ENCODE data around the gene C6orf136.
"Not testable (repeated sequence)": the region's sequence is repeated elsewhere in the genome, so short reads cannot be mapped to it uniquely, and the experiment has no call there.

Gene C6orf136

DNA sequence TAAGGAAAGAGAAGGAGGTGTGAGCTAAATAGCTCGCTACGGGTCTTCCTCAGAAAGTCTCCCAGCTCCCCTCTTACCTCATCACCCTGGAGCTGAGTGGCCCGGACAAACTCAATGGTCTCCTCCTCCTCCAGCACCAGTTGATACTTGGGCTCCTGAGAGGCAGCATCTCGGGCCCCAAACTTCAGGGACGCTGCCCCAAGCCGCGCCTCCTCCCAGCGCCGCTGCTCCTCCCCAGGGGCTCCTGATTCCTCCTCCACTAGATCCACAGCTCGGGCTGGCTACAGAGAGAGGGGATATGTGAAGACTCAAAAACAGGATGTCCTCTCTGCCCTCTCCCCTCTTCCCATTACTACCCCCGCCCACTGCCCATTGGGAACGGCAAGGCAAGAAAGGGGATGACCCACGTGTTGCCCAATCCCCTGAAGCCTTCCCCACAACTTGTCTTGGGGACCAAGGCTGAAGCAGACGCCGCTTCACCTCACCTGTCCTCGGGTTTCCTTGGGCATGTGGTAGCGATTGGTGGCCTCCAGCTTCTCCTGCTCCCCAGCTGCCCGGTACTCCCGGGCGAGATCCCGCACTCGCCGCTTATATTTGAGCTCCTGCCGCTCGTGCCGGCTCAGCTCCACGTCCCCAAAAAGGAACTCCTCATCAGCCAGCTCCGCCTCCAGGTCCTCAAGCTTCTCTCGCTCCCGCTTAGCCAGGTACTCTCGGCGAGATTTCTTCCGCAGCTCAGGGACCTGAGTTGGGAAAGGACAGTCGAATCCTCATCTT, 18.2 kb downstream of the C6orf136 start:
- DNase-seq, result no peak

DNA sequence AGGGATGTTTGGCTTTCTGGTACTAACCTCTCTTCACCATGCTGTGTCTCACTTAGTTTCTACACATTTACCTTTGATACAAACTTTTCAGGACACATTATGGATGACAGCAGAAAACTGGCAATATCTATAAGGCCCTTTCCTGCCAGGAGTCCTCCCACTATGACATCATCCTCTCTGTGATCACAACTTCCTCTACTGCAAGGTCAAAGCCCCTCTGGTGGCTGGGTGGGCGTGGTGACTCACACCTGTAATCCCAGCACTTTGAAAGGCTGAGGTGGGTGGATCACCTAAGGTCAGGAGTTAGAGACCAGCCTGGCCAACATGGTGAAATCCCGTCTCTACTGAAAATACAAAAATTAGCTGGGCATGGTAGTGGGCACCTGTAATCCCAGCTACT, 19.4 kb downstream of the C6orf136 start:
- DNase-seq, result not testable (repeated sequence)

DNA sequence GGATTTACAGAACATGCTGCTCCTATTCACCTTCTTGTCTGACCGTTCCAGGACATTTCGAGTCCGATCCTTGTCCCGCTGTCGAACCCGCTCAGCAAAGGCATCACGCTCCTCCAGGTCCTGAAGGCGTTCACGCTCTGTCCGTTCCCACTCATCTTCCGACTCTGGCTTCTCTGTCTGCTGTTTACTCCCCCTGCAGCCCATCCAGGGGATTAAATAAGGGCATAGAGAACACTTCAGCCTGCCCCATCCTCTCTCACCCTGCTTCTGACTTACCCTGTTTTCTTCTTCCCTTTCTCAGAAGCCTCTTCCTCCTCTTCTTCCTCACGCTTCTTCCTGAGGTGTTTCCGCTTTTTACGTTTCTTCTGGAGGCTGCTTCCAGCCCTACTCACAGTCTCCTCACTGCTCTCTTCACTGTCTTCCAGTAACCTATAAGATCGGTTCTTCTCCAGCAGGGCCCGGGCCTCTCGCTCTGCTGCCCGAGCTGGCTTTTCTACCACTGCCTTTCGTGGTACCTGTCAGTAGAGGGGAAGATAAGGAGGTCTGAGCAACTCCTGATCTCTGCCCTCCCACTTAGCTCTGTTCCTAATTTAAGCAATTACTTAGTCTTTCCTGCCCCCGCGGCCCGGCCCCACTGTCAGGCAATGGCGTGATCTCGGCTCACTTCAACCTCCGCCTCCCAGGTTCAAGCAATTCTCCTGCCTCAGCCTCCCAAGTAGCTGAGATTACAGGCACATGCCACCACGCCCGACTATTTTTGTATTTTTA, 24.0 kb downstream of the C6orf136 start:
- no peak for DNase-seq

DNA sequence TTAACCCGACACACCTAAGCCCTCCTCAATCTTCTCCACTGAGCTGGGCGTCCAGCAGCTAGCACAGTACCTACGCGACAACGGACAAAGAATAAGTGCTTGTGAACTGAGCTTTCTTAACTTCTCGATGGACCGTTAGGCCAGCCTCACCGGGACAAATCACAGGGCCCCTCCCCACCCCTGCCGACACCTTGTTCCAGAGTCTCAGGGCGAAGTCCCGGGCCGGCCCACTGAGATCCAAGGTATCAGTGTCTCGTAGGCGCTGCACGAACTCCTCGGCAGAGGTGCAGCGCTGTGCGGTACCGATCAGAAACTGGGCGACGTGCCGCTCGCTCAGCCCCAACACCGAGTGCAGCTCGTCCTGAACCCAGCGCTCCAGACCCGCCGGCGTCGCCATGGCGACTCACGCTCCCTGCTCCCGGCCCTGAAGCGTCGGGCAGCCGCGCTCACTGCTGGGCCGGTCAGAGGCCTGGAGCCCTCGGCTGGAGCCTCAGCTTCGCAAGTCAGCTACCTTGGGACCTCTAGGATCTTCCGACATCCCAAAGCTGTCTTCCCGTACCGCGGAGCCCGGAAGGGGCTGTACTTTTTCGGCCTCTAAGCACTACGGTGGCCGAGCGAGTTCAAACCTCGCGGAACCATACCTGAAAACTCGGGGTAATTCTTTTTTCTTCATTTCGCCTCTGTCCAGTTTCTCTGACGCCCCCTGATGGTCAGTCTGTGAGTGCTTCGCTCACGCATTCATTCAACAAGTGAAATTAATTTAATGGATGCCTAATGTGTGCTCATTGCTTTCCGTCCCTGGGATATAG, 25.7 kb downstream of the C6orf136 start, which contains the start of gene DHX16:
Gene DHX16, minus strand, starts transcription at position 562 of the 809 bp plus-strand sequence. Its CDS starts 165 bp downstream, at position 397.
- DNase-seq, result peak; percentile 90

- no peak for DNase-seq
Measured at GRCh38 chr6:30676660-30677285, 29.8 kb downstream of the C6orf136 start.

- DNase-seq, result peak; percentile 15
Measured at GRCh38 chr6:30678964-30679726, 32.2 kb downstream of the C6orf136 start.

DNA sequence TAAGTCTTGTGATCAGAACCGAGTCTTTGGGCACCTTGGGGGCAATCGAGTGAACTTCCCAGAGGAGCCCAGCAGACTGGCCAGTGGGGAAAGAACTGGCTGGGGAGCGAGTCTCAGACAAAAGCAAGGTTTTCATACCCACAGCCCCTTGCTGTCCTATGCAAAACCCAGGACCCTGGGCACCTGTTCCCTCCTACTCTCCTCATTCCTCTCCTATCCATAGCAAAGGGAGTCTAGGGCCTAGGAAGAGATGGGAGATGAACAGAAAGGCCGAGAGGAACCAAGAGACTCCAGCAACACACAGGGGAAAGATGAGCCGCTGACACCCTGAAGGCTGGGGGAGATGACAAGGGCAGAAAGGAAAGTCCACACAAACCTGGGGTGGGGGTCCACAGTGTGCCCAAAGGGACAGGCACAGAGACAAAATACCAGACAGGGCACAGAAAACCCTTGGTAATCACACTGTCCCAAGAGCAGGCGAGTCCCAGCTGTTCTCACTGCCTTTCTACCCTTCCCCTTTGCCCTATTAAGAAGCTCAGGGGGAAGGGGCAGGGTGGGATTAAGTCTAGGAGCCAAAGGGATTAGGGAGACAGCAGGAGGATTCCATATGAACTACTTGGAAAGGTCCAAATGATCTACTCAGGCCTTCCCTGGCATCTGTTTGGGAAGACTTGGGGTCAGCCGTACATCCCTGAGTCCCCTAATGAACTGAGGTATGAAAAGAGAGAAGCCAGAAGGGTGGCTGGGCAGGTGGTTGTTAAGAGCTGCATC, 33.0 kb downstream of the C6orf136 start:
- no peak for DNase-seq

- no peak for DNase-seq
Measured at GRCh38 chr6:30681766-30682142, 34.8 kb downstream of the C6orf136 start.

- no peak for DNase-seq
Measured at GRCh38 chr6:30682143-30683117, 35.5 kb downstream of the C6orf136 start.

DNA sequence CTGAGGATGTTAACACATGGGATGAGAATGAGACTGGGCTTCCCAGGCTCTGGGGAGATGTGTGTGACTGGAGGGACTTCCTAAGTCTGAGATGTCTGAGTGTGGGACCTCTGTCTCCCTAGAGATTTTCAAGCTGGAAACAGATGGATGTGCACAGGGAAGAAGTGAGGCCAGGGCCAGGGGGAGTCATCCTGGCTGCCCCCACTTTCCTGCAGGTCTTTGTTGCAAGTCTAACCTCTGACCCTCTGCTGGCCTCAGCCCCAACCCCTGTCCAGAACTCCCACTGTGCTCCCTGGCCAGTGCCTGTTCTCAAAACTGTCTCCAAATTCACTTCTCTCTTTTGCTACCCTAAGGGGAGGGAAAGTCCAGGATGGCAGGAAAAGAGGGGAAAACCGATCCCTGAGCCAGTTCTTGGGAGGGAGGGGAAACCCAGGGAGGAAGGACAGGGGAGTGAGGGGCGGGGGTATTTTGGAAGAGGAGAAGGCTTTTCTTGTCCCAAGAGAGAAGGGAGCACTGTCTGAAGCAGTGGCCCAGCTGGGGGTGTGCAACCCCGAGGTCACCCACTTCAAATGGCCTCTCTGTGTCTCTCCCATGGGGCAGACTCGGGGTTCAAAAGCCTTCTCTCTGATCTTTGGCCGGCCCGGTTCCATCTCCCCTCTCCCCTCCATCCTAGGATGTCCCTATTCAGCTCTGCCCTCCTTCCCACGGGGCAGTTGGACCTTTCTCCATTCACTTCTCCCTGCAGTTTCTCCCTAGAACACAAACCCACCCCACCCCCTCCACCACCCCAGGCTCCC, 36.4 kb downstream of the C6orf136 start:
- no peak for DNase-seq

DNA sequence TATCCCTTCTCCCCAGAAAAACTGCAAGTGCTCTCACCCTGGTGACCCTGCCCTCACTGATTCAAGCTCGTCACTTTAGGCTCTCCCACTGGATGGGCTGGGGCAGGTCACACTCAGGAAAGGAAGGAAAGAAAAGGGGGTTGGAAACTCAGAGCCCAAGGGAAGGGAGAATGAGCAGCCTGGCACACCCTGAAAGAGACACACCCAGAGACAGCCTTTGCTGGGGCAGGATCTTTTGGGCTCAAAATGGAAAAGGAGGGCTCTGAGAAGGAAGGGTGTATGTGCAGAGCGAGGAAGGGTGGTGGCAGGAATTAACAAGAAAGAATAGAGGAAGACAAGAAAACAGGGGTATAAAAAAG, 37.0 kb downstream of the C6orf136 start:
- DNase-seq, result no peak

GRCh38 chr6:30684386-30685156, 37.6 kb downstream of the C6orf136 start:
- no peak for DNase-seq

GRCh38 chr6:30685157-30686008, 38.5 kb downstream of the C6orf136 start:
- DNase-seq, result no peak

DNA sequence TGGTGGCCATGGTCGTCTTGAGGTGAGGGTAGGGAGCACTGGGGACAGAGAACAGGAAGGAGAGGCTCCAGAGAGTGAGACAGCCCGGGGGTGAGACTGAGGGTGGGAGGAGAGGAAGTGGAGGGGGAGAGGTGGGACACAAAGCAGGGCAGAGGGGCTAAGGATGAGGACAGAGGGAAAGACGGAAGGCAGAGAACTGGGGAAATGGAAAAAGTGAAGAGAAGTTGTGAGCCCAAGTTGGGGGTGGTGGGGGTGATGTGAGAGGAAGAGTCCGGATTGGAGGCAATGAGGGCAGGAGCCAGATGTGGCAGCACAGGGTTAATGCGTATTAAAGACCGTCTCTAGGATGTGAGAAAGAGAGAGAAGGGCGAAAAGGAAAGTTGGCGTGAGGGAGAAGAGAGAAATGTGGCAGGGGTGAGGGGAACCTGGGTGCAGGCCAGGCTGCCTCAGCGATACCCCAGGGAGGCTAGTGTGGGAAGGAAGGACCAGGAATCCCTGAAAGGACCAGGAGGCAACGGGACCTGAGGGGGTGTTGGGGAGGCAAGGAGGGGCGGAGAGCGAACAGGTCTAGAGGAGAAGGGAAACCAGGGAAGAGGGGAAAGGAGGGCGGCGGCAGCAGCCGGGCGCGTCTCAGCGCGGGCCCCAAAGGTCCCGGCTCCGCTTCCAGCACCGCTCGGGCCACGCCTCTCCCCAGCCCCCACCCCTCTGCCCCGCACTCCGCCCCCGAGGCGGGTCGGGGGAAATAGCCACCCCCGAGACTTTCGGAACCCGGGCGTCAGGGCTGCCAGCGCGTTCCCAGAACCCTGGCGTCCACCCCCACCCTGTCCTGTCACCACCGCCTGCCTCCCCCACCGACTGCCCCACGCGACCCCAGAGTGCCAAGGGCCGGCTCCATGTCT, 39.3 kb downstream of the C6orf136 start, which contains the start of gene PPP1R18:
Gene PPP1R18, minus strand, starts transcription at position 637 of the 899 bp plus-strand sequence. Its CDS starts 627 bp downstream, at position 10.
- DNase-seq, result no peak

DNA sequence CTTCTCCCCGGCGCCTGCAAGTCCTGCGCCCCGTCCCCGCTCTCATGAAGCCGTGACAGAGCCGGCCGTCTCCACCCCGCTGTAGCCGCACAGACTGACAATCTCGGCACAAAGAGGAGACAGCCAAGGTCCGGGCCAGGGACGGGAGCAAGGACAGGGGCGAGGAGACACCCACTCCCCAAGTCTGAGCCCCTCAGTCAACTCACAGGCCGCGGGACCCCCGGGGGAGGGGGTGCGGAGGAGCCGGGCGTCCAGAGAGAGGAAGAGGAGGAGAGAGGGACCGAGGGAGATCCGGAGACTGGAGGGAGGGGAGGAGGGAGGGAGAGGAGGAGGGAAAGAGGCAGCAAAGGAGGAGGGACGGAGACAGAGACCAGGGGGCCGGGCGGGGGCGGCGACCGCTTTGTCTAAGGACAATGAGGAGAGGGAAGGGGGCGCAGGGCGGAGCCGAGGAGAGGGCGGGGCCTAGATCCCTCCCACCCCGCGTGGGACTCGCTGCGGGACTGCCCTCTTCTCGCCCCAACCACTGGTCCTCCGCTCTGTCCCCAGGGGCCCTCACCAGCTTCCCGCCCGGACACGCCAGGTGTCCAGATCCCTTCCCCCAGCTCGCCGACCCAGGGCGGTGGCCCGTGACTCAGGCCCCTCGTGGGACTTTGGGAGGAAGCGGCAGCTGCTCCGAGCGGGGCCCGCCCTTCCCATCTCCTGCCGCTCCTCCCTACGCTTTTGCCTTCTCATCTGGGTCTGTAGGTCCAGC, 40.1 kb downstream of the C6orf136 start:
- DNase-seq, result peak; percentile 82

All from DMS79 treated with DMSO at 0.1 percent for 48 hours (cell line).